Fibroblast of peridontal ligament (primary cell): ENCODE data around the gene ITGB6.
A peak's percentile ranks its signal among the peaks of the same experiment; 100 is the strongest.
"Not testable (repeated sequence)": the region's sequence is repeated elsewhere in the genome, so short reads cannot be mapped to it uniquely, and the experiment has no call there.

Source experiments
- DNase-seq: peaks from one replicate; pipeline ENCODE4 v3.0.0-alpha.2; 2010; ENCODE audit errors: extremely low read depth

ITGB6 gene

GRCh38 chr2:160181146-160181836, 18.8 kb downstream of the ITGB6 start:
- peak; percentile 62 for DNase-seq

DNA sequence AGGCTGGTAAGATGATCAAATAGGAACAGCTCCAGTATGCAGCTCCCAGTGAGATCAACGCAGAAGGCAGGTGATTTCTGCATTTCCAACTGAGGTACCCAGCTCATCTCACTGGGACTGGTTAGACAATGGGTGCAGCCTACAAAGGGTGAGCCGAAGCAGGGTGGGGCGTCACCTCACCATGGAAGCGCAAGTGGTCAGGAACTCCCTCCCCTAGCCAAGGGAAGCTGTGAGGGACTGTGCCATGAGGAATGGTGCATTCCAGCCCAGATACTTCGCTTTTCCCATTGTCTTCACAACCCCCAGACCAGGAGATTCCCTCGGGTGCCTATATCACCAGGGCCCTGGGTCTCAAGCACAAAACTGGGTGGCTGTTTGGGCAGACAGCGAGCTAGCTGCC, 19.4 kb downstream of the ITGB6 start:
- DNase-seq: not testable (repeated sequence)

GRCh38 chr2:160180172-160180571, 19.9 kb downstream of the ITGB6 start:
- DNase-seq: no peak

- no peak for DNase-seq
These were observed 24.6 kb downstream of the ITGB6 start for GRCh38 chr2:160175169-160176134.

DNA sequence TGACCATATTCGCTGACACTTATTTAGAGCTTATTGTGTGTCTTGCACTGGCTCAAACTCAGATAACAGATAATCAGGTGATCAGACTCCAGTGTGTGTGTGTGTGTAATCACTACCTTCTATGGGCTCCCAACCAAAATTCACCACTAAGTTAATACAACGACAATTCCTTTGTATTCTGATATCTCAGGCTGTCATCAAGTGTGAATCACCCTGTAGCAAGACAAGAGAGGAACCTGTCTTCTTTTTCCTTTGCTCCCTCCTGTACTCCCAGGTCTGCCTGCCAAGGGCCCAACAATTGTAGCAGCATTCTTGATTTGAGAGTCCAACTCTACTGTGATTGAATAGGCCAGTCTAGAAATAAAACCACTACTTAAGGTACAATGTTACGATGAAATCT, 25.8 kb downstream of the ITGB6 start:
- no peak for DNase-seq

DNA sequence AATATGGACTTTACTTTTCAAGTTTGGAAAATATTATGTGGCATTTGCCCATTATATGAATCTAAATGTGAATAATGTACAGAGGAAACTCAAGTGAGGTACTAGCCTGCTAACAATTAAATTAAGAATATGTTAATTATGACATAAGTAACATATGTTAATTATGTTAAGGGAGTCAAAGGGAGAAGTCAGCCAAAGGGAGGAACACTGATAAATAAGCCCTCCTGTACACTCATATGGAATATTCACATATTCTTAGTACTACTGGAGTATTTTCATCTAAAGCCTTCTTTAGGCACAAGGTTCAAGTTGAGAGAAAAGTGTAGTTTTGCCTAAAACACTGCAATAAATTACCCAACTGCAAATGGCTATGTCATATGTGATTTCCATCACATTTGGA, 30.1 kb downstream of the ITGB6 start:
- DNase-seq: no peak

- DNase-seq: no peak
These were observed 30.6 kb downstream of the ITGB6 start for GRCh38 chr2:160169471-160169870.

DNA sequence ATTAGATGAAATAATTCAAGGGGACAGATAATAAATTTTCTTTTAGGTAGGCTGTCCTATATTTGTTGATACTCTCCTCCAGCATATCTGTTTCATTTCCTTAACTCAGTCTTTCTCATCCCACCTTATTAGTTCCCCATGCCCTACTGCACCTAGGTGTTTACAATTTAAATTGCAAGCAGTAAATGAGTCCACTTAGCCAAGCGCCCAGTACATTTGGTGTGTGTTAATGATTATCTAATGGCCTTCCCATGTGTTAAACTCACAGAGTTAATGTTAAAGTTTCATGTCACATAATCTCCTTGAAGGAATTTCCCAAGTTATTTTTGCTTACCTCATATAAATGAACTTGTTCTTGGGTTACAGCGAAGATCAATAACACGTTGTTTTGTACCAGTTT, 31.2 kb downstream of the ITGB6 start:
- DNase-seq: no peak

GRCh38 chr2:160167089-160167740, 32.9 kb downstream of the ITGB6 start:
- DNase-seq: no peak

- DNase-seq: no peak
These were observed 34.1 kb downstream of the ITGB6 start for GRCh38 chr2:160165996-160166395.

DNA sequence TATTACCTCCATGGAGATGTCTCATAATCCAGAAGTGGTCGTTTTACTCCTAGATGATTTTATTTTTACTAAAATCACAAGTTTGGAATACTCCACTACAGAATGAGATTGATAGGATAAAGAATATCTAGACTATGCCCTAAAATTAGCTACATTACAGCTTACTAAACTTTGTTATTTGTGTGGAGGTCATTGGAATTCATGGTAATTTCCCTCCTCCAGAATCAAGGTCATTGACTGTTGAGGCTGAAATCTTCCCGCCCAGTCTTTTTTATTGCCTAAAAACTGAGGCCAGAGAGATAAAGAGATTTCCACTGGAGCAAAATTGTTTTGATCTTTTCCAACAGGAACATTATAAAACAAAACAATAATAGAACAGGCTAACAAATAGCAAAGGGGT, 35.0 kb downstream of the ITGB6 start:
- DNase-seq: no peak

DNA sequence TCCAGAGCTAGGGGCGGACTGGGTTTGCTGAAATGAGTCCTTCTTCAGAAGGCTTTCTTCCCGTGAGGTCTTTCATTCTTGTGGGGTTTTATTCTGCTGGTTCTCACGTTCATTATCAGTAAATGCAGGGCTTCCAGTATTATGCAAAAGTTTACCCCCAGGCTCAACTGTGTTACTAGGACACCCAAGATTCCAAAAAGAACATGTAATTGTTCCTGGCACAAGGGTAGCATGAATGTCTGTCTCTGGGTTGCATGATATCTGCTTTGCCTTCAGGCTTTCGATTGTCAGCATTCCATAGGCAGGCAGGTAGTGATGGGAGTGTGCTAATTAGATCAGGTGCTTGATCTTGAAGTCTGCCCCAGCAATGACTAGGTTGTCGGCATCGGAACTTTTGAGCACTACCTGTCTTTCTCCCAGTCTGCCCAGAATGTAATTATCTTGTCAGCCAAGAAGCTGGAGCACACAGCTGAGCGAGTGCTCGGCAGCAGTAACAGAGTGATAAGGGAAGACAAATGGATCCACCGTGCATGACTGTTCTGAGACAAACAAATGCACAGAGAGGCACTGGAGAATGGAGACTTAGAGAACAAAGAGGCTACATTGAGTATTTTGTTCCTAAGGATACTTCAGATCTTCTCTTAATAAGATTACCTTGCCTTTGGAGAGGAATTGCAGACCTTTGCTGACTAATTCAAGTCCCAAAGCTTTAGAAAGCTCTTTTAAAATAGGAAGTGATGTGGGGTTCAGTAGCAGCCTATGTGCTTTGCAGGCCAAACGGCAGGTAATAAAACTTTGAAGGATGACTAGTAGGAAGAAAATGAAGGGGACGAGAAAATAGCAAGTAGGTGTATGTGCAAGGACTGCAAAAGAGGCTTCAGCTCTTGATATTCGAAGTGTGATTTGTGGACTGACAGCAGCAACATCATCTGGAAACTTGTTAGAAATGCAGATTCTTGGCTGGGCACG, 41.9 kb downstream of the ITGB6 start:
- DNase-seq: peak; percentile 33

- peak; percentile 60 for DNase-seq
These were observed 43.4 kb downstream of the ITGB6 start for GRCh38 chr2:160156665-160157064.

- DNase-seq: no peak
These were observed 44.0 kb downstream of the ITGB6 start for GRCh38 chr2:160156100-160156499.

DNA sequence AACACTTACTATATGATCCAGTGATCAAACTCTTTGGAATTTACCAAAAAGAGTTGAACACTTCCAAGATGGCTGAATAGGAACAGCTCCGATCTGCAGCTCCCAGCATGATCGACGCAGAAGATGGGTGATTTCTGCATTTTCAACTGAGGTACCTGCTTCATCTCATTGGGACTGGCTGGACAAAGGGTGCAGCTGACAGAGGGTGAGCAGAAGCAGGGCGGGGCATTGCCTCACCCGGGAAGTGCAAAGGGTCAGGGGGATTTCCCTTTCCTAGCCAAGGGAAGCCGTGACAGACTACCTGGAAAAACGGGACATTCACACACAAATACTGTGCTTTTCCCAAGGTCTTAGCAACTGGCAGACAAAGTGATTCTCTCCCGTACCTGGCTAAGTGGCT, 51.7 kb downstream of the ITGB6 start:
- not testable (repeated sequence) for DNase-seq

DNA sequence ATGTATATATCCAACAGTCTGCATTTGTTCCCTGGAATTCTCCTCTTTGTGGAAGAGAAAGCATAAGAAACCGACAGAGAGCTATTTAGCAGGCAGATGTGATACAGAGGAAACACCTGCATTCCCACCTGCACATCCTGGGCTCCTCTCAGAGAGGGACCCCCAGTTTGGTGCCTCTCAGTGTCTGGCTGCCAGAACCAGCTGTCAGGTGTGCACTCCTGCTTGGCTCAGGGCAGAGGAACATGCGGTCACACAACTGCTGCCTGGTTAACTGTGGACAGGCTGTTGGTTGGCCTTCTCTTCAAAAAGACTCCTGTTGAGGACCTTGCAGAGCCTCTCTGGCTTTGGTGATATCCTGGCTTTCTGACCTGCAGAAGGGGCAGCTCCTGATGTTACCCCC, 54.6 kb downstream of the ITGB6 start:
- DNase-seq: no peak

DNA sequence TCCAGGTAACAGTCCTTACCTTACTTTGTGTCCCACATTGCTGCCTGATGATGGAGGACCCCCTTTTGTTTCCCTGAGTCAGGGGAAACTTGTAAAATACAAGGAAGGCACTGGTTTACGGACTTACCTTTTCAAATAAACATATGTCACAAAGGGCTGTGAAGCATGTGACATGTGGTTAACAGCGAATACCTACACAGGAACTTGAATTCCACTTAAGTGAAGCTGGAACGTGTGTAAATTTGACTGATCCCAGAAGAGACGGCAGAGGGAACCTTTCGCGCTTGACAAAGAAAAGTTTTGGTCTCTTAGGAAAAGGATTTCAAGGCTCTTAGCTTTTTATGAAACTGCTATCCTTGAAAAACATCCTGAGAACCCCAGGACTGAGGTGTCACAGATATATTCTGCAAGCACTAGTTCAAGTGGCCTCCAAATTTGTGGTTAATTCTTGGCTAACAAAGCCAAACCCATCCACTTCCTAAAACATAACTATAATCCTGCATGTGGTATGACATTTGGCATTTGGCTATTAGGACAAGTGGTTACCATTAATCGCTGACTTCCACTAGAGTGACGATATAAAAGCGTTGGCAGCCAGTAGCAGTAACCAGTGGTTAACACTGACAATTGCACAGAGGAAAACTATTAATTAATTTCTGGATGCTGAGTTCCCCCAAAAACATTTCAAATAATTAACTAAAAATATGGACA, 55.6 kb downstream of the ITGB6 start:
- no peak for DNase-seq

DNA sequence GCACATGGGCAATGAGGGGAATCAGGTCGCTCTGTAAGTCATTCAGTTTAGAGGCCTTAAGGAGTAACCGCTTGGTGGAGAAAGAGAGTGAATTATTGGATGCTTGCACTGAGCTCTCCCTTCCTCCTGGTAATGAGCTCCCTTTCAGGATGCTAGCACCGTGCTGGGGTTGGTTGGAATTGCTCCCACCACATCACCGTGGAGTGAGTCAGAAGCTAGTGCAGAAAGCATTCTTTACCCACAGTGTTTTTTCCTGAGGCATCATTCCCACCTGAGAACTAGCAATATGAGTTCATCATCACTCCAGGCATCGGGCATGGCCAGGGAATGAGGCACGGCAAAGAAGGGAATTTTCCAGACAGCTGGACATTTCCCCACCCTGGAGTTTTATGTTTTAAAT, 57.6 kb downstream of the ITGB6 start:
- no peak for DNase-seq

- peak; percentile 45 for DNase-seq
These were observed 58.2 kb downstream of the ITGB6 start for GRCh38 chr2:160141912-160142311.

DNA sequence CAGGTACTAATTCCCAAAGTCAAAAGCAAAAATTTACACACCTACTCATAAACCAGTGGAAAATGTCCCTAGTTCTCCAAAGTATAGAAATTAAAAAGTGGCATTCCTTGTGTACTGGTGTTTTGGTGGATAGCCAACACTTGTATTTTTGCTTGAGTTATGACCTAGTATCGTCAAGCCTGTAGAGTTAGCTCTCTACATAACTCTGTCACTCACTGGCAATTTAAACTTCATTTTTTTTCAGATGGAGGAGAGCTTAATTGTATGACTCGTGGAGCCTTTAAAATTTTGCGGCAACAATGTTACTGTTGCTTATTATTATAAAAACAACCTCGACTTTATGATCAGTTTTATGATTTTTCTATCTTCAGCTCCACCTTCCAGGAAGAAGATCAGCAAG, 58.7 kb downstream of the ITGB6 start:
- DNase-seq: no peak

- DNase-seq: peak; percentile 63
These were observed 59.6 kb downstream of the ITGB6 start for GRCh38 chr2:160140471-160140870.
